GM21825 (cell line): Measurements from ENCODE around the gene FUT7.

ENCODE experiments used
- ATAC-seq: cut with Tn5 transposase; IDR thresholded peaks from one replicate; pipeline ENCODE4 v1.9.1; 2021; ENCODE audit warnings: mild to moderate bottlenecking, moderate library complexity; ENCODE audit not compliant: unreplicated experiment

Gene FUT7

DNA sequence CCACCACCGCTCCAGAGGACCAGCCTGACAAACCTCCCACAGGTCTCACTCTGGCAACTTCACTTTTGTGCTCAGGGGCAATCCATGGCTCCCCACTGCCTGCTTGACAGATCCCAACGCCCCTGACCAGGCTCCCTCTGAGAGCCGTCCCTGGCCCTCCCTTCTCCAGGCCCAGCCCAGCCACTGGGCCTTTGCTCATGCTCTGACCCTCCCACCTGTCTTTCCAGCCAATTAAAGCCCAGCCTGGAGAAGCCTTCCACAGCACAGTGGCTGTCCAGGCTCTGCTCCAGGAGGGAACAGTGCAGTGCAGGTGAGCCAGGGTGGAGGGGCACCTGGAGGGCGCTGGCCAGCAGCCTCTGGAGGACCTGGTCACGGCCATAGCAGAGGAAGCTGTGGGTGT, 18.7 kb upstream of the FUT7 start:
- no peak for ATAC-seq

GRCh38 chr9:137049544-137050449, 17.9 kb upstream of the FUT7 start:
- no peak for ATAC-seq

DNA sequence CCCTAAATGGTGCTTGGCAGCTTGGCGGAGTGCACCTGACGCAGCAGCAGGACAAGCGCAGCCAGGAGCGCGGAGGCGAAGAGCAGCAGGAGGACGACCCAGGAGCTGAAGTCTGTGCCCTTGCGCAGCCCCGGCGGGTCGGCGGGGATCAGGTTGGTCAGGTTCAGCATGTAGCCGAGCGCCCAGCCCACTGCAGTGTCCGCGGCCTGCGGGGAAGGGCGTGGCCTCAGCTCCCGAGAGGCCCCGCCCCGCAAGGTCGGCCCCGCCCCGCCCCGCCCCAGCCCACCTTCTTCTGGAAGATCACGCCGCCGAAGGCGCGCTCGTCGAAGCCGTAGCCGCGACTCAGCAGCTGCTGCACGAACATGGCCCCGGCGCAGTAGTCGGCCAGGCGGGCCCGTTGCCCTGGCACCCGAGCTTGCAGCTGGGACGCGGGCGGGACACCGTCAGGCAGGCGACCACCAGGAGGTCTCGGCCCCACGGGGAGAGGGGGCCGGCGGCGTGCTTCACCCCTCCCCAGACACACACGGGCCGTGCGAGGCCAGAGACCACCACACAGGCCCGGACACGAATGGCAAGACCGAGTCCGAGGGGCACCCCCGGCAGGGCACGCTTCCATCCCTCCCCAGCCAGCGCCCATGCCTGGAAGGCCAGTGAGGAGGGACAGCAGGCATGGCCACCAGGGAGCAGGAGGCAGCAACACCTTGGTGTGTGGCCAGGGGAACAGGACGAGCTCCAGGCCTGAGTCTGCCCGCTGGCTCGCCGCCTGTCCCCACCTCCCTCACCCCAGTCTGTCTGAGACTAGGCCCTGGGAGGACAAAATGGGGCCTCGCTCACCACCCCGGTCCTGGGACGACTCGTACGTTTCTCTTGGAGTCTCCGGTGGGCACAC, 17.0 kb upstream of the FUT7 start:
- no peak for ATAC-seq

DNA sequence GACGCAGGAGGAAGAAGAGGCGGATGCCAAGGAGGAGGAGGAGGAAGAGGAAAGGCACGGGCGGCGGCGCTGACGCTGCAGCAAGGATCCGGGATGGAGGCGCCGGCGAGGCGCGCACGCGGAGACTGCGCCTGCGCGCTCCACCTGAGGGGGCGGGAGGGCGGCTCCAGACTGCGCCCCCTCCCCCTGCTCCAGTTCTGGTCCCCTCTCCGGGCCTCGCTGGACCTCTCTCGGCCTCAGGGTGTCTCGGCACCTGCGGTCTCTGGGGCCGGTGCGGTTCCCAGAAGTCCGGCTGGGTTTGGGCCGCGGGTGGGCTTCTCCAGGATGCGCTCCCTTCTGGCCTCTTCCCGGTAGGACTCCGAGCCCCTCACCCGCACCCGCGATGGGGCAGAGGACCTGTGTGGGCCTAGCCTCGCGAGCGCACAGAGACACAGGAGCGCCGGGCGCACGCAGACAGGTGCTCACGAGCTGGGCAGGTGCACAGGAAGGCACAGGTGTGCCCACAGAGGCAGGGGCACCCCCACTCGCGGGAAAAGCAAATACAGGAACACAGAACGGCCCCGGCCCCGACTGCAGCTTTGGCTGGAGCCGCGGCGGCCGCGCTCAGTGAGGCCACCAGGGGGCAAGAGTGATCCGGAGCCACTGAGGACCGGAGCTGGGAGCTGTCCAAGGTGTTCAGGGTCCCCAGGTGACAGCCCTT, 14.3 kb upstream of the FUT7 start, which contains the start of gene NPDC1:
Gene NPDC1, minus strand, starts transcription at position 90 of the 700 bp plus-strand sequence. CDS start 188 bp downstream, outside the sequence.
- no peak for ATAC-seq

DNA sequence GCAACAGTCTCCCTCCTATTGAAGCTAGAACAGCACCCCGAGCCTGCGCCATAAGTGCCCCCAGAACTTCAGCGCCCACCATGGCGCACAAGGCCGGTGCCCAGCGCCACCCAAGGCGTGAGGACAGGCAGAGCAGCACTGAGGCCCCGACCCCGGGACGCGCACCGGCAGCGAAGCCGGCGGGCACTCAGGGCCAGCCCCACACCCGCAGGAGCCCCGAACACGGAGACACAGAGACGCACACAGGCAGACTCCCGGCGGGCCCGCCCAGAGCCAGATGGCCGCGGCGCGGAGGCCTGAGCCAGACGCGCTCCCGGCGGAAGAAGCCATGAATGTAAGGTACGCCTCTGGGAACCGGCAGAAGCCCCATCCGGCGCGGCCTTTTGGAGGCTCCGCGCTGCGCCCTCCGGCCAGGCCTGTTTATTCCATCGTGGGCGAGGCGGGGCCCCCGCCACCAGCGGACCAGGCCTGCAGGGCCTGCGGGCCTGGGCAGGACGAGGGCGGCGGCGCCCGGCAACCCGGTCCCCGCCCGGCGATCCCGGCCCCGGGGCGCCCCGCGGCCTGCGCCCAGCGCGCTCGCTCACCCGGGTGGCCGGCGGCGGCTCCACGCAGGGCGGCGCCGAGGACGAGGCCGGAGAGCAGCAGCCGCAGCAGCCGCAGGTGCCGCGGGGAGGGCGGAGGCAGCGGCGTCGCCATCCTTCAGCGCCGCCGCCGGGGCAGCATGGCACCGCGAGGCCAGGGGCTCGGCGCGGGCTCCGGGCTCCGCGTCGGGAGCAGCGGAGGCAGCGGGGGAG, 13.6 kb upstream of the FUT7 start:
- ATAC-seq: no peak

DNA sequence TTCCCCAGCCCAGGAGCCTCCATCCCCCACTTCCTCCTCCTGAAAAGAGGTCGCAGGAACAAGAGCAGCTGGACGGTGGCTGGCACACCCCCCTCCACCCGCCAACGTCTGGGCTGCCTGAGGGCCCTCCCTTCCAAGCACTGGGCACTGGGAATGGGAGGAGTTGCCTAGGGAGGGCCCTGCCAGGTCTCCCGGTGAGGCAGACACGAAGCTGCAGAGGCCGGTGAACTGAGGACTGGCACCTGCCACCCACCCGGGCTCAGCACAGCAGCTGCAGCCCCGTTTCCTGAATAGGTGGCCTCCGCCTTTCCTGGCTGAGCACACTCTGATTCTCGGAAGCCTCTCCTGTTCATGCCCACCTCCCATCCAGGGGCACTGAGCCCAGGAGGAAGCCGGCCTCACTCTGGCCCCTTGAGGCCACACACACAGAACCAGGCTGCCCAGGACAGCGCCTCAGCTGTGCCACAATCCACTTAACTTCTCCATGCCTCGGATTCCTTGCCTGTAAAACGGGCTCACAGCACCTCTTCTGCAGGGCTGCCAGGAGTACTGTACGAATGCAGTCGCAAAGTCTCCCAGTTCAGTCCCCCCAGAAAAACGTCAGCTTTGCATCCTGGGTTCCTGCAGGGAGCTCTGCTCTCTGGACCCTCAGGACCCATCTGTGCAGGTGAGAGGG, 12.8 kb upstream of the FUT7 start:
- ATAC-seq: no peak

- no peak for ATAC-seq
Observed at GRCh38 chr9:137044037-137044436, 12.1 kb upstream of the FUT7 start.

GRCh38 chr9:137042751-137043727, 11.2 kb upstream of the FUT7 start:
- no peak for ATAC-seq

DNA sequence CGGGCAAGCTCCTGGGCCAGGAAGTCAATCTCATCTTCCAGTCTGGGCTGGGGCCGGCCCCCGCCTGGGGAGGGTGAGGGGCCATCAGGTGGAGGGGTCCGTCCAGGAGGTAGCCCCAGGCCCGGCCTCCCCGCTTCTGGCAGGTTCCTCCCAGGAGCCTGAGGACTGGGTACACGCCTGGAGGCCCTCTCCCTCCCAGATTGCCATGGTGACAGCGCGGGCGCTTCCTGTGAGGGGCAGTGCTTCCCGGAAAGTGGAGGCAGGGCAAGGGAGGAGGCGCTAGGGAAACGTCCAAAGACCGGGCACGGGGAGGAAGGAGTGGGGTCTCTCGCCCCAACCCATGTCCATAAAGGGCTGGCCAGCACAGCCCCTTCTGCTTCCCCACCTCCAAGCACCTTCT, 9.2 kb upstream of the FUT7 start:
- no peak for ATAC-seq

GRCh38 chr9:137040568-137040967, 8.7 kb upstream of the FUT7 start:
- ATAC-seq: no peak

DNA sequence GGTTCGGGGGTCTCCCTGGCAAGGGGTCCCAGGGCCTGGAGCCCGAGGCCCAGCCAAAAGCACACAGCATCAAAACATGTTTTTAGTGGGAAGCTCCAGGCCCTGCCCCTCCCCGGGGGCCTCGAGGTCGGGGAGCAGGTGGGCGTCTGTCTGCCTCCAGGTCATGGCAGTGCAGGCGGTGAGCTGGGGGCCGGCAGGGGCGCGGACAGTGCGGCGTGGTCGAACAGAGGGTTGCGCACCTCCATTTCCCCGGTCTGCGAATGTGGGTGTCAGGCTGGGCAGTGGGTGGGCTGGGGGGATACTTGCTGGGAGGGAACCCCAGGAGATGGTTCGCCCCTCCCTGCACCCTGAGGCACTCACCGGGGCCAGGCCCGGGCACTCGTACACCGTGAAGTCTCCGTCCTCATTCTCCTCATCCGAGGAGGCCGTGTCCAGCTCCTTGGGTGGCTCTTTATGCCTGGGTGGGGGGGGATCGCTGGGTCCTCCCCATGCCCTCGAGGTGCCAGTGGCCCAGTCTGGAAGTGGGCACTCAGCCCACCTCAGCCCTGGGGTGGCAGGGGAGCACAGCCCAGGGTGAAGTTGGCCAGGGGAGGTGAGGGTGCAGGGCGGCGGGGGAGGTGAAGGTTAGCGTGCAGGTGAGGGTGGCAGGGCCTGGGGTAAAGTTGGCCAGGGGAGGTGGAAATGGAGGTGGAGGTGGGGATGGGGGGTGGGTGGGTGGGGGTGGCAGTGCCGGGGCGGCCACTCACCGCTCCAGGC, 7.9 kb upstream of the FUT7 start:
- no peak for ATAC-seq

DNA sequence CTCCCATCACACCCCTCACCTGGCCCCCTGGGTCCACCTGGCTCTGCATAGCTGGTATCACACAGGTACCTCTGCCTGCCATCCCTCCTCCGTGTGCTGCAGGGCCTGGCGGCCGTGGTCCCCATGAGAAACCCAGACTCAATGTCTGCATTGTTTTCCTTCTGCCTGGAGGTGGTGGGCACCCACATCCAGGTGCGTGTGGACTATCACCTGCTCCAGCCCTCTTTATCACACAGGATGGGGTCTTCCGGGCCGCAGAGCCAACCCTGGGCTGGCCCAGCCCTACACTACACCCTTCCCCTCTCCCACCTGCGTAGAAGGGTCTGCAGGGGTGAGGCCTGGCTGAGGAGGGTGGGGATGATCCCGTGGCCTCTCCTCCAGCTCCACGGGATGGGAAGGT, 7.0 kb upstream of the FUT7 start:
- ATAC-seq: no peak

- ATAC-seq: no peak
Observed at GRCh38 chr9:137037483-137037882, 5.6 kb upstream of the FUT7 start.

DNA sequence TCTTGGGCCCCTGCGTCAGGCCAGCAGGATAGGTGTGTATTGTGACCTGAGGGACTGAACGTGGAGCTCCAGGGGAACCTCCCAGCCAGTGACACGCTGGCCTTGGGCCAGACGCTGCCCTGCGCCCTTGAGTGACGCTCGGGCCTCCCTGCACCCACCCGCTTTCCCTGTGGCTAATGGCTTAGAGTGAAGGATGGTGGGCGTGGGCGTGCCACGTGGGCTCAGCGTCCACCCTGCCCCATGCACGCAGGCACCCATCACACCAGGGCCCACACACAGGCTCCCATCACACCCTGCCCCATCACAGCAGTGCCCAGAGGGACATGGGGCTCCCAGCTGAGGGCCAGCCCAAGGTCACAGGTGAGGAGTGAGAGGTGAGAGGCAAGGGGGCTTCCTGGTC, 5.1 kb upstream of the FUT7 start:
- no peak for ATAC-seq

GRCh38 chr9:137035937-137036336, 4.0 kb upstream of the FUT7 start:
- ATAC-seq: no peak

DNA sequence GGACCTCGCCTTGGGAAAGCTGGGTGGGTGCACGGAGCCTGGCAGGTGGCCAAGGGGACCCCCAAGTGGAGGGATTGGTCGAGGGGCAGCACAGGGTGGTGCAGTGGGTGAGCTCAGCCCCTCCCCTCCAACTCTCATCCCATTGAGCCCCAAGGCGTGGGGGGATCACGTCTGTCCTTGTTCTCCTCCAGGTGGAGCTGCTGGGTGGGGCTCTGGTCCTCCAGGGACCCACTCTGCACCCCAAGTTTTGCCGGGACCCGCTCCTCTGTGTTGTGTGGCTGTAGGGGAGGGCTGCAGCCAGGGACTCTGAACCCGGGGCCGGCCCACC, 3.6 kb upstream of the FUT7 start:
- no peak for ATAC-seq

- ATAC-seq: no peak
Observed at GRCh38 chr9:137034709-137035506, 3.0 kb upstream of the FUT7 start.
